ENCODE results near the gene HTATIP2. TPM values are rescaled to one million over a fixed set of nuclear protein-coding genes. Genes with fewer than 3 reads are reported as not detected.

HTATIP2 gene
- total and polyA plus RNA-seq, 9 of the 15 experiments (the other 6 are each of a cell fraction or from before 2014, with no cell fraction given) = 48.3 to 90.9 (median 64.4) TPM

DNA sequence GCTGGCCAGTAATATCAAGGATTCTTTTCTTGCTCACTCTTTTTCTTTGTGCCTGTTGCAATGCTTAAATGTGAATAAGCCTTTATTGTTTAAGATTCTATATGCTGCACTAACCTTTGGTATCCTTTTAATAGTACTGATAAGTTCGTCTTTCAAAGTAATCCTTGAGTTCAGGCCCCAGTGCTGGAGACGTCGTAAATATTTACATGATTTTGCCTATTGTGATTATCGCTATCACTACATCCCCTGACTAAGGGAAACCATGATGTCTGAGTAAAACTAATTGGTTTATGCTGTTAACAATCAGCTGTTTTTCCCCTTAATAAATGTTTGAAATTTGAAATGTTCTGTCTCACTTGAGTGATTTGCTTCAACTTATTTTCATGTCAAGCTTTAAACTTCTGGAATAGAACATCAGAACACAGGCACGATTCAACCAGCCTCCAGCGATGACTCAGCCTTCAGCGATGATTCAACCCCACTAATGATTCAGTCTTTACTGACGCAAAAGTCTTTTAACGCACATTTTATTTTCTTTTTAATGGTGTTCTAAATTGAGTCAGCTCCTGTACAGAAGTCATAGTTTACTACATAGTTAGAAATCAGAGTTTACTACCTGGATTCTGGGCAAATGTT is 3.9 kb downstream of the HTATIP2 start (continued):
- TF ChIP-seq NFRKB (IDR thresholded peaks at IDR 0.05; ENCODE audit: low read depth) (peak; percentile 40; the same call in 1 of the 2 replicates), NCOA6 (IDR thresholded peaks at IDR 0.05) (no peak), HLTF (IDR thresholded peaks at IDR 0.05) (no peak), BRD9 (IDR thresholded peaks at IDR 0.05; ENCODE audit: low read depth, partially characterized antibody) (peak; percentile 95), ZNF318 (IDR thresholded peaks at IDR 0.05; ENCODE audit: borderline replicate concordance in 1 of 2, low read depth in 1 of 2) (peak in 1 of 2 experiments; percentile 89; a peak in 2 of 4 replicates), SREBF2 (CRISPR knock-in tag; IDR thresholded peaks at IDR 0.05) (no peak), MAFF (IDR thresholded peaks at IDR 0.05; ENCODE audit: low read length) (peak; percentile 81), ZNF436 (CRISPR knock-in tag; IDR thresholded peaks at IDR 0.05) (no peak), ZFP1 (CRISPR knock-in tag; IDR thresholded peaks at IDR 0.05) (no peak), JUNB (CRISPR knock-in tag; conservative IDR thresholded peaks at IDR 0.05) (peak; percentile 50; the same call in 1 of the 2 replicates), ZSCAN29 (IDR thresholded peaks at IDR 0.05) (no peak), ZNF785 (CRISPR knock-in tag; IDR thresholded peaks at IDR 0.05) (no peak), MED1 (CRISPR knock-in tag; IDR thresholded peaks at IDR 0.05; ENCODE audit: borderline replicate concordance) (no peak), MEF2D (tag; conservative IDR thresholded peaks at IDR 0.05; ENCODE audit: low read depth) (no peak), ZNF551 (CRISPR knock-in tag; IDR thresholded peaks at IDR 0.05) (no peak), ZNF444 (CRISPR knock-in tag; IDR thresholded peaks at IDR 0.05) (no peak), MECOM (CRISPR knock-in tag; IDR thresholded peaks at IDR 0.05) (no peak), FOSL1 (tag; conservative IDR thresholded peaks at IDR 0.05) (peak; percentile 99), LEF1 (IDR thresholded peaks at IDR 0.05) (peak; percentile 76)
- TF ChIP-seq, protein P1, sequence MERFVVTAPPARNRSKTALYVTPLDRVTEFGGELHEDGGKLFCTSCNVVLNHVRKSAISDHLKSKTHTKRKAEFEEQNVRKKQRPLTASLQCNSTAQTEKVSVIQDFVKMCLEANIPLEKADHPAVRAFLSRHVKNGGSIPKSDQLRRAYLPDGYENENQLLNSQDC (CRISPR knock-in tag; IDR thresholded peaks at IDR 0.05) = no peak
- TF ChIP-seq, protein P2, sequence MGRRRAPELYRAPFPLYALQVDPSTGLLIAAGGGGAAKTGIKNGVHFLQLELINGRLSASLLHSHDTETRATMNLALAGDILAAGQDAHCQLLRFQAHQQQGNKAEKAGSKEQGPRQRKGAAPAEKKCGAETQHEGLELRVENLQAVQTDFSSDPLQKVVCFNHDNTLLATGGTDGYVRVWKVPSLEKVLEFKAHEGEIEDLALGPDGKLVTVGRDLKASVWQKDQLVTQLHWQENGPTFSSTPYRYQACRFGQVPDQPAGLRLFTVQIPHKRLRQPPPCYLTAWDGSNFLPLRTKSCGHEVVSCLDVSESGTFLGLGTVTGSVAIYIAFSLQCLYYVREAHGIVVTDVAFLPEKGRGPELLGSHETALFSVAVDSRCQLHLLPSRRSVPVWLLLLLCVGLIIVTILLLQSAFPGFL (CRISPR knock-in tag; IDR thresholded peaks at IDR 0.05) = no peak

Measured in K562 (cell line).